Posterior vena cava (tissue), 2 donors: ENCODE measurements around the gene ZNF655. TPM values are rescaled to one million over a fixed set of nuclear protein-coding genes. Genes with fewer than 3 reads are reported as not detected.
"Not testable (repeated sequence)": the region's sequence is repeated elsewhere in the genome, so short reads cannot be mapped to it uniquely, and the experiment has no call there.

Experiments
- DNase-seq: peaks from one replicate; pipeline ENCODE4 v3.0.0-alpha.2; 2020; ENCODE audit warnings: low spot score
- intact Hi-C, 2 donors: fragments of 100-400 bp; cut with DNase I; formaldehyde crosslinking; loops; one replicate each; pipeline versions ENCODE4 v1.14.1 to v1.14.2; 2022 to 2023
- total RNA-seq, 2 donors: library from RNA; stranded (reverse); fragmentation: NEBNext Ultra II Directional; extraction: Animal tissue kit (Norgen Biotek cat#: 25700); gene quantifications; one replicate each; pipeline ENCODE4 v1.2.1, GENCODE V29; 2021
- donor health status: DM: yes; HTN: yes; CAD: no.
- donor health status: DM: yes; HTN: yes; CAD: no.

ZNF655 gene
- total RNA-seq, 2 donors from 2014 or later: 55.2 to 75.5 TPM

- intact Hi-C loops: no loop called here
- DNase-seq: no peak
These were observed 903 bp downstream of the ZNF655 start for GRCh38 chr7:99559175-99559915.

GRCh38 chr7:99560834-99561736 is 2.6 kb downstream of the ZNF655 start:
- DNase-seq: no peak
- intact Hi-C loops: loop anchor here in 1 of 2 donors (10.0 kb wide), 1 partner anchor 76 kb away; no protein-coding TSS in a partner anchor

GRCh38 chr7:99561737-99562051 is 3.3 kb downstream of the ZNF655 start:
- intact Hi-C loops: loop anchor here in 1 of 2 donors (10.0 kb wide), 1 partner anchor 77 kb away; no protein-coding TSS in a partner anchor
- DNase-seq: no peak

GRCh38 chr7:99562114-99562784 is 3.8 kb downstream of the ZNF655 start:
- intact Hi-C loops: loop anchor here in 1 of 2 donors (10.0 kb wide), 1 partner anchor 77 kb away; no protein-coding TSS in a partner anchor
- no peak for DNase-seq

GRCh38 chr7:99562832-99563231 is 4.4 kb downstream of the ZNF655 start:
- intact Hi-C loops: loop anchor here in 1 of 2 donors (10.0 kb wide), 1 partner anchor 78 kb away; no protein-coding TSS in a partner anchor
- DNase-seq: no peak

GRCh38 chr7:99563650-99564049 is 5.2 kb downstream of the ZNF655 start:
- intact Hi-C loops: loop anchor here in 1 of 2 donors (10.0 kb wide), 1 partner anchor 79 kb away; no protein-coding TSS in a partner anchor
- DNase-seq: no peak

GRCh38 chr7:99568770-99569169 is 10.3 kb downstream of the ZNF655 start:
- intact Hi-C loops: loop anchor here in 1 of 2 donors (10.0 kb wide), 1 partner anchor 84 kb away; no protein-coding TSS in a partner anchor
- DNase-seq: not testable (repeated sequence)

GRCh38 chr7:99571768-99572167 is 13.3 kb downstream of the ZNF655 start:
- intact Hi-C loops: no loop called here
- no peak for DNase-seq

- DNase-seq: no peak
- intact Hi-C loops: no loop called here
These were observed 14.8 kb downstream of the ZNF655 start for GRCh38 chr7:99573257-99573656.

GRCh38 chr7:99576251-99576650 is 17.8 kb downstream of the ZNF655 start:
- DNase-seq: no peak
- intact Hi-C loops: no loop called here

GRCh38 chr7:99579281-99579955 is 21.0 kb downstream of the ZNF655 start:
- intact Hi-C loops: no loop called here
- DNase-seq: no peak

- no peak for DNase-seq
- intact Hi-C loops: no loop called here
These were observed 21.7 kb downstream of the ZNF655 start for GRCh38 chr7:99579956-99580777.

- intact Hi-C loops, DNase-seq: not testable (repeated sequence)
These were observed 22.4 kb downstream of the ZNF655 start for GRCh38 chr7:99580778-99581332.

GRCh38 chr7:99588868-99589267 is 30.4 kb downstream of the ZNF655 start:
- intact Hi-C loops: no loop called here
- DNase-seq: no peak

GRCh38 chr7:99594948-99595745 is 36.7 kb downstream of the ZNF655 start:
- intact Hi-C loops: no loop called here
- DNase-seq: no peak

- intact Hi-C loops: no loop called here
These were observed 38.0 kb downstream of the ZNF655 start for GRCh38 chr7:99596408-99596955.

More at GRCh38 chr7:99596408-99596955, 38.0 kb downstream of the ZNF655 start:
- DNase-seq: no peak
